HG03039 (cell line): ENCODE measurements around the gene EMC8.
"Not testable (repeated sequence)": the region's sequence is repeated elsewhere in the genome, so short reads cannot be mapped to it uniquely, and the experiment has no call there.

Experiments
- ATAC-seq: cut with Tn5 transposase; IDR thresholded peaks from one replicate; pipeline ENCODE4 v1.9.1; 2021; ENCODE audit warnings: mild to moderate bottlenecking, moderate library complexity; ENCODE audit not compliant: unreplicated experiment

EMC8 gene

GRCh38 chr16:85799497-85800320 is at the start of gene EMC8, which contains the start of gene COX4I1:
TSS of gene EMC8 (minus strand) at chr16:85799544. CDS start at chr16:85799295, 249 bp downstream.
TSS of gene COX4I1 (plus strand) at chr16:85799695. CDS start at chr16:85801206, 1,511 bp downstream.
- peak; percentile 61 for ATAC-seq

GRCh38 chr16:85848986-85849385 is 49.6 kb upstream of the EMC8 start:
- ATAC-seq = no peak

GRCh38 chr16:85847681-85848601 is 48.6 kb upstream of the EMC8 start:
- no peak for ATAC-seq

- ATAC-seq = no peak
Measured at GRCh38 chr16:85847036-85847435, 47.7 kb upstream of the EMC8 start.

GRCh38 chr16:85846461-85846860 is 47.1 kb upstream of the EMC8 start:
- no peak for ATAC-seq

- ATAC-seq = no peak
Measured at GRCh38 chr16:85845266-85845665, 45.9 kb upstream of the EMC8 start.

GRCh38 chr16:85844786-85845185 is 45.4 kb upstream of the EMC8 start:
- no peak for ATAC-seq

- no peak for ATAC-seq
Measured at GRCh38 chr16:85844169-85844481, 44.8 kb upstream of the EMC8 start.

GRCh38 chr16:85843471-85844168 is 44.3 kb upstream of the EMC8 start:
- no peak for ATAC-seq

- ATAC-seq = no peak
Measured at GRCh38 chr16:85842848-85843247, 43.5 kb upstream of the EMC8 start.

GRCh38 chr16:85842435-85842834 is 43.1 kb upstream of the EMC8 start:
- ATAC-seq = no peak

GRCh38 chr16:85840801-85841200 is 41.5 kb upstream of the EMC8 start:
- no peak for ATAC-seq

- no peak for ATAC-seq
Measured at GRCh38 chr16:85840395-85840794, 41.1 kb upstream of the EMC8 start.

- ATAC-seq = no peak
Measured at GRCh38 chr16:85839681-85840240, 40.4 kb upstream of the EMC8 start.

GRCh38 chr16:85838876-85839585 is 39.7 kb upstream of the EMC8 start:
- ATAC-seq = no peak

GRCh38 chr16:85838381-85838780 is 39.0 kb upstream of the EMC8 start:
- no peak for ATAC-seq

- ATAC-seq = not testable (repeated sequence)
Measured at GRCh38 chr16:85837654-85838053, 38.3 kb upstream of the EMC8 start.

GRCh38 chr16:85836706-85837582 is 37.6 kb upstream of the EMC8 start:
- ATAC-seq = no peak

- ATAC-seq = no peak
Measured at GRCh38 chr16:85835956-85836705, 36.8 kb upstream of the EMC8 start.
